Non-pigmented ciliary epithelial cell (primary cell): ENCODE data around the gene ZNF202.

ENCODE experiments used
- DNase-seq: peaks from one replicate; pipeline ENCODE4 v3.0.0-alpha.2; 2010; ENCODE audit warnings: low read depth

Gene ZNF202

GRCh38 chr11:123682696-123683410 lies 58.6 kb downstream of the ZNF202 start:
- DNase-seq: no peak

GRCh38 chr11:123681030-123681429 lies 60.4 kb downstream of the ZNF202 start:
- no peak for DNase-seq

GRCh38 chr11:123678246-123678645 lies 63.2 kb downstream of the ZNF202 start:
- no peak for DNase-seq

GRCh38 chr11:123677510-123677909 lies 64.0 kb downstream of the ZNF202 start:
- no peak for DNase-seq

- DNase-seq: no peak
Observed at GRCh38 chr11:123674297-123674696, 67.2 kb downstream of the ZNF202 start.
